Stimulated activated CD4-positive, alpha-beta T cell treated with anti-CD3 and anti-CD28 coated beads, Interleukin-1b, Interleukin-23, amount 100 ng/mL, for 48 hours (primary cell): ENCODE measurements around the gene GALNT18.

ENCODE experiments used
- DNase-seq: peaks from one replicate; pipeline ENCODE4 v3.0.0-alpha.2; 2020

Gene GALNT18

GRCh38 chr11:11332141-11332710, 289.6 kb downstream of the GALNT18 start:
- no peak for DNase-seq

- no peak for DNase-seq
Observed at GRCh38 chr11:11329062-11329806, 292.6 kb downstream of the GALNT18 start.

DNA sequence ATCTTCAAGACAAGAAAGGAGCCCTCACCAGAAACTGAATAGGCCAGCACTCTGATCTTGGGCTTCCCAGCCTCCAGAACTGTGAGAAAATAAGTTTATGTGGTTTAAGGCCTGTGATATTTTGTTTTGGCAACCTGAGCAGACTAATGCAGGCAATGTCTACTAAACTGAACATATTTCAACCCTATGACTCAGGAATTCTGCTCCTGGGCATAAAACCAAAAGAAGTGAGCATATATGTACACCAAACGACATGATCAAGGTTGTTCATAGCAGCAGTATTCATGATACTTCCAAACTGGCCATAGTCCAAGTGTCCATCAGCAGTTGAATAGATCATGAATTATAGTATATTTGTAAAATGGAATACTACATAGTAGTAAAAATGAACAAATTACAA, 297.7 kb downstream of the GALNT18 start:
- no peak for DNase-seq

DNA sequence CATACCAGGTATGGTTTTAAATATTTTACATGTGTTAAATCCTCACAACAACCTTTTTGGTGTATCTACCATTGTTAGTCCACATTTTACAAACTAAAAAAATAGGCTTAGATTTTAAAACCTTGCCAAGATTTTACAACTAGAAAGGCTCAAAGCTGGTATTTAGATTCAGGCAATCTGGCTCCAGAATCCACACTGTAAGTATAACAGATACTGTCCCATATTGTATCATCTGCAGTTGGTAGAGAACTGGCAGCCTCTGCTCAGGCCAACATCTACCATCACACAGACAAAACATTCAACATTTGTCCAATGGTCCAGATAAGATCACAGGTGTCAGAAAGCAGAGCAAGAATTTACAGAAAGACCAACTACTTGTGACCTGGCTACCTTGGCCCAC, 299.7 kb downstream of the GALNT18 start:
- DNase-seq = no peak

DNA sequence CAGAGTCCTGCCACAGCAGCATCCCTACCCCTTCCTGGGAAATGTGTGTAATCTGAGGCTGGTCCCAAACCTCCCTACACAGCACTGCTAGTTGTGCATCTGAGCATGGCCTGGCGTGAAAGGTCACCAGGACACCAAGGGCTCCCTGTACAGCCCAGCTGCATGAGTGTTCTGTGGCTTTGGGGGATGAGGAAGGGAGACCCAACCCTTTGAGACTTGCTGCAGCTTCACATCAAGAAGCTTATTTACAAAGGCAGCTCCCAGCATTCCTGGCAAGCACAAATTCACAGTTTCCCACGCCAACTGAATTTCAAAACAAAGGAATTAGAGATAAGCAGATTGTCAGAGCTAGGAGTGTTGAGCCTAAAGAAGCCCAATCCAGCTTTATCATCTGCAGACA, 301.0 kb downstream of the GALNT18 start:
- DNase-seq = no peak

DNA sequence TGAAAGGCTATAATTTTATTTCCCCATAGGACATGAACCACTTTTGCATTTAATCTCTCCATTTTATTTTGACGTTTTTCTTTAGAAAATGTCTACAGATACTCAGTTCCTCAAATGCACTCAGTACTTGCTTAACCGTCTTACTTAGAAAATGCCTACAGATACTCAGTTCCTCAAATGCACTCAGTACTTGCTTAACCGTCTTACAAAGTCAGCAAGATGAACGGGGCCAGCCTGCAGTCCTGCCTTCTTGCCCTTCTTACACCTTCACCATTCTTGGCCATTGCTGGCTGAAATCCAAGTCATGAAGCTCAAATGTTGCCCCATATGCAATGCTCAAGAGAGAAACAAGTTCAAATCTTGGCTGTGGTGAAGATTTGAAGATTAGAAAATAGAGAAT, 302.8 kb downstream of the GALNT18 start:
- no peak for DNase-seq

DNA sequence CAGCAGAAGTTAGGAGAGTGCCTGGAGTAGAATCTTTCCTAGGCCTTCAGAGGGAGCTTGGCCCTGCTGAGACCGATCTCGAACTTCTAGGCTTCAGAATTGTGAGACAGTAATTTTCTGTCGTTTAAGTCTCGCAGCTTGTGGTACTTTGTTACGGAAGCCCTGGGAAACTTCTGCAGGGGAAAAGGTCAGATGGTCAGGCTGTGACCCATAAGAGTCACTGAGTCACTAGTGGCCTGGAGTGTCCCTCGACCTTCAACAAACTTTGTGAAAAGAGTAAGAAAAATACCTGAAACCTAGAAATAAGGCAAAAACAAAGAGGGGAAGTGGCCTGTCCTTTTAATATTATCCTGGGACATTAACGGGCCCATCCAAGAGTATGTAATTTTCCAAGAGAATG, 303.3 kb downstream of the GALNT18 start:
- no peak for DNase-seq

DNA sequence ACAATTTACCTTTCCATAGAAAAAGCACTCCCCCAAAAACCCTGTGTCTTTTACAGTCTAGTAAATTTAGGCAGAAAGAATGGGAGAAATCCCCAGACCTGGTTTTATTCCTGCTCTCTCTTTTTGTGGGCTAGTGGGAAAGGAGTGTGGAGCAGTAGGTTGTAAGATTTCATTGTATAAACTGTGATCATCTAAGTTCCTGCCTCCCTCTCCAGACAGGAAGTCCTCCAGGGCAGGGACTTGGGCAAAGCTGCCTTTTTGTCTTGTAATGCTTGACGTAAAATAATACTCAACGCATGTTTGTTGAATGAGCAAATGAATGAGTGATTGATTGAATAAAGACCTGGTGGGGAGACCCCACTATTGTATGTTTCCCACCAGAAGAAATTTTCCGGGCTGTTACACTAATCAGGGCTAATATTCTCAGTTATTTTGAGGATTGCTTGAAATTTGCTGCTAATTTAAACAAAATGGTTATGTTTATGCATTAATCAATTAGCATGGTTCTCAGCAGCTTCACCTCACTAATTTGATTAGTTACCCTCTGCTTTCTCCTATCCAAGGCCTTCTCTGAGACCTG, 305.1 kb downstream of the GALNT18 start:
- no peak for DNase-seq

DNA sequence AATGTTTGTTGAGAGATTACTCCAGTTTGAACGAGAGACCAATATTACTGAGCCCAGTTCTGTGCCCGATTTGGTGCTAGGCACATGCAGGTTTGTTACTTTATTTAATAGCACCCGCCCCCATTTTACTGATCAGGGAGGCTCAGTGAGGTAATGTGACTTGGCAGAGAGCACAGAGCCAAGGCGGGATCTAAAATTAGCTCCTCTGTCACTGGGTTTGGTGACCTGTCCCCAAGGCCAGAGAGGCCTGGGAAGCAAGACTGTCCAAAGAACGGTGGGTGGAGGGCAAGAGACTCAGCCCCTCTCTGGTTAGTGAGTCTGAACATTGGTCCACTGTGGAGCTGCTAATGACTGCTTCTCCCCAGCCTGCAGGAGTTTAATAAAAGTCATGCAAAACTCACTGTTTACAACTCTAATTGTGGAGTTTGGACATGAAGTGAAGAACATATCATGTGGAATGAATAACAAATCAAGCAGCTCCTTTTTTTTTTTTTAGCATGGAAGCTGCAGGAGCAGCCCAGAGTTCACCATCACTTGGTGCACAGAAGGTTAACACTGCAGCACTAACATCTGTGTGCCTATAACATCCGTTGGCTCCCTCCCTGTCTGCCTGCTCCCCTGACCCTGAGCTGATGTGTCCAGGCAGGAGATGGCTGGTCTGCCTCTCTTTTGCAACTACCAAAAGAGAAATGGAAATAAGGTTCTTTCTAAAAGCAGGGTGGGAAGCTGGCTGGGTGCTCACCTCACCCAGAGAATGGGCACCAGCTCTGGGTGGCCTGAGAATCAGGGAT, 307.7 kb downstream of the GALNT18 start:
- DNase-seq = no peak

DNA sequence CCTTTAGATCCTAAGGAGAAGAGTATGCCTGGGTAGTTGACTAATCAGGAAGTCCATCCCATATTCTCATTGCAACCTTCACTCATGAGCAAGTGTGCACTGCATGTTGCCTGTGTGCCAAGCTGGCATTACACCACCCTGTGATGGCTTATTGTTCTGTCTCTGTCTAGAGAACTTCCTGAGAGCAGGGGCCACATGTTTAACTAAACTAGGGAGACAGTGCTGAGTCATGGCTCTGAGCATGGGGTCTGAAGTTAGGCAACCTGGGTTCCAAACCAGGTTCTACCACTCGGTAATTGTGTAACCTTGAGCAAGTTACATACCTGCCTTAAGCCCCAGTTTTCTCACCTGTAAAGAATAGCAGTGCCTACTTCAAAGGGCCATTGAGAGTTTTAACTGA, 308.4 kb downstream of the GALNT18 start:
- DNase-seq = no peak

GRCh38 chr11:11312738-11313137, 309.1 kb downstream of the GALNT18 start:
- DNase-seq = no peak

- no peak for DNase-seq
Observed at GRCh38 chr11:11311169-11311568, 310.6 kb downstream of the GALNT18 start.

DNA sequence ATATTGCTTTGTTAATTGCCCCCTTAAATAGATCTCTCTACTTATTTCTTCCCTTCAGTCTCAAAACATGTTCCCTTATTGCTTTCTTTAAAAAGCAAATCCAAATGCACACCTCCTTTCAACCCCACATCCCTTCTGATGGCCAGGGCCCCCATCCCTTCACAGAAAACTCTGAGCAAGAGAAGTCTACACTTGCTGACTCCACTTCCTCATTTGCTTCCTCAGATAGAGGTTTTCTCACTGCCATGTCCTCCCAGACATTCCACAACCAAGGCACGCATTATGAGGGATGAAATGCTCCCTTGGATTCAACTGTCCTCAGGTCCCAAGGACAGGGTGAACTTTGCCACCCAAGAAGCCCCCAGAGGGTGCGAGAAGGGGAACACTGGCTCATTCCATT, 311.9 kb downstream of the GALNT18 start:
- no peak for DNase-seq

DNA sequence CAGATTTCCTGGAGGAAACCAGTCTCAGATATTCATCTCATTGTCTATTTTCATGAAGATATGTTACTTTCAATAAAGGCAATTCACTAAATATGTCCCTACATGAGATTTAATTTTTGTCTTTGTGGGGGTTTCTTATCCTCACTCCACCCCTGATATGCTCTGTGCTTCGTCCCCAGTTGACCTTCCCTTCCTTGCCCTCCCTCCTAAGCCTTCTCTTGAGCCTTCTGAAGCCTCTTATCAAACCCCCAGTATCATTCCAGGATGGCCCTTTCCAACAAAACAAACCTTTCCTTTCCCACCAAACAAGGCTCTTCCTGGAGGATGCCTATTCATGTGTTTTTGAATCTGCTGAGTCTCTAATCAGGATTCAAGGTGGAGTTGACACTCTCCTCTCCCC, 313.6 kb downstream of the GALNT18 start:
- DNase-seq = no peak

DNA sequence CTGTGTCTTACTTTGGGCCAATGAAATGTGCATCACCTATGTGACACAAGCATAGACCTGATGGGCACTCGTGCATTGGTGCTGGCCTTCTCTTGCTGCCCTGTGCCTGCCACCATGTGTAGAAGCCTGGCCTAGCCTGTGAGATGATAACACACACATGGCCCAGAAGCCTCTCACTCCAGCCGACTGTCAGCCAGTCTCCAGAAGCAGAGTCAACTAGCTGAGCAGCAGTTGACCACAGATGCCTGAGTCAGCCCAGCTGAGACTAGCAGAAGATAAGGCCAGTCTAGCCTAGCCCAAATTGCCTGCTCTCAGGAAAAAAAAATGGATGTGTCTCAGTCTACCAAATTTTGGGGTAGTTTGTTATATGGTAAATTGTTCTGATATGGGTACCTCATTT, 314.9 kb downstream of the GALNT18 start:
- no peak for DNase-seq

- no peak for DNase-seq
Observed at GRCh38 chr11:11304550-11304949, 317.3 kb downstream of the GALNT18 start.

DNA sequence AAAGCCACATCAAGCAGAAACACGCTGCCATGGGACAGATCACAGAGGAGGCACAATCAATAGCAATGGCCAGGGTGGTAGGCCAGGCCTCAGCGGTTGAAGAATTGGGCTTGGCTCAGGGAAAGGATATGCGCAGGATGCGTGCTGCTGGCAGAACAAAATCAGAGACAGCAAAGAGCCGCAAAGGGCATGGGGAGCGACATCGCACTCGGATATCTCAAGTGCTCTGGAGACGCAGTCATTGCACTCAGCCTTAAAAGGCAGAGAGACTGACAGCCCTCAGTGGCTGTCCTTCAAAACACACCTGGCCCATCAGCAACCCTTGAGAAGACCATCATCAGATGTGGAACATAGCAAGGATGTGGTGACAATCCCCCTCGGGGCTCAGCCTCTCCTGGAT, 319.2 kb downstream of the GALNT18 start:
- no peak for DNase-seq

DNA sequence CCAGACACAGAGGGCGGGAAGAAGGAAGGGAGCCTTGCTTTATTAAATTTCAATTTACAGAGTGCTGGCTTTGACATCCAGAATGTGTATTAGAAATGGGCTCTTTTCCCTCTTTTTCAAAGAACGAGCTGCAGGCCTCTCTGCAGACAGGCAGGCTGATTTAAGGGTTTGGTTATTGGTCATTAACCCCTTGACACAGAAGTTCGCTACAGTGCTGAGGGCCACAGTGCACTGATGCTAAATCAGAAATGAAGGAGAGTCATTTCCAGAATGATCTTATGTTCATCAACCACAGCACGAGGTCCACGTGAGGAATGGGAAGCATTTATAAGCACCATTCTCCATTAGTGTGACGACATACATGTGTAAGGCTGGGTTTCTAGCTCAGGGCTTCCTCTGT, 320.6 kb downstream of the GALNT18 start:
- DNase-seq = no peak

DNA sequence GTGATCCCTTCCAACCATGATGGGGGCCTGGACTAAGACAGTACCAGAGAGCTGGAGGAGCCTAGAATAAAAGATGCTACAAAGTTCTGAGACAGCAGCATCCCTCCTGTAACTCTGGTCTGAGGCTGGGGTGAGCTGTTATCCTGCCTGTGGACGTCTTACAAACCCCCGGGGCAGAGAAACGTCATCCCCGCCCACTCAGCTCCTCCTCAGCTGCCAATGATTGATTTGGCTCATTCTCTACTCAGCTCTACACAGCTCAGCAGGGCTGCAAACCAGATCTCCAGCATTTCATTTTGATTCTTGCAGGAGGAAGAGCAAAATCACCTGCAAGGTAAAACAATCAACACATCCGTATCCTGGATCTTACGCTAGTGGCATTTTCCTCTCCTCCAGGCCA, 324.2 kb downstream of the GALNT18 start:
- no peak for DNase-seq

GRCh38 chr11:11296434-11296833, 325.4 kb downstream of the GALNT18 start:
- DNase-seq = no peak

- no peak for DNase-seq
Observed at GRCh38 chr11:11294551-11294855, 327.3 kb downstream of the GALNT18 start.

GRCh38 chr11:11293798-11294550, 327.8 kb downstream of the GALNT18 start:
- DNase-seq = no peak

GRCh38 chr11:11292839-11293238, 329.0 kb downstream of the GALNT18 start:
- DNase-seq = no peak
